Measurements from ENCODE around the gene LDAH. TPM values are rescaled to one million over a fixed set of nuclear protein-coding genes. Genes with fewer than 3 reads are reported as not detected.

Gene LDAH
- total and polyA plus RNA-seq, 2 donors (not counting 1 experiment from before 2014, with no cell fraction given), result 9.0 to 31.3 TPM

GRCh38 chr2:20657522-20658235 is 165.2 kb downstream of the LDAH start:
- H3K36me3 ChIP-seq (replicated peaks in 1 of 2; ENCODE audit: control extremely low read depth in 1 of 2, control insufficient read depth in 1 of 2, extremely low read depth in 1 of 2, insufficient read depth in 2 of 2, low read length in 1 of 2), result no peaks in the 10 kb centered on the region
- H3K9ac ChIP-seq (ENCODE audit: low read length), result no peak overlapping the region
- Mint-ChIP-seq H3K27ac (no peak overlapping the region), H3K27me3 (peaks cover 23% of the 10 kb centered on the region), H3K4me1 (peaks cover 4% of the 10 kb centered on the region), H3K4me3 (no peak overlapping the region), H3K9me3 (ENCODE audit: insufficient read depth) (no peaks in the 10 kb centered on the region)
- no peak overlapping the region for H3K27ac ChIP-seq (ENCODE audit: low read length in 2 of 2)
- no peaks in the 10 kb centered on the region for H3K9me3 ChIP-seq (ENCODE audit: control extremely low read depth in 1 of 3, control insufficient read depth in 2 of 3, insufficient read depth in 1 of 3, low read length in 2 of 3)
- no peak overlapping the region for H2AFZ ChIP-seq (ENCODE audit: insufficient read depth, low read depth, low read length, poor library complexity, severe bottlenecking)
- TF ChIP-seq EZH2 (IDR thresholded peaks at IDR 0.05; ENCODE audit: borderline replicate concordance, insufficient read depth, low read depth, low read length, poor library complexity, severe bottlenecking) (no peak), CTCF (IDR thresholded peaks at IDR 0.05) (no peak)
- DNase-seq, result no peak
- CTCF ChIA-PET, result interaction anchor here (1.1 to 1.9 kb wide), 3 partner anchors 15 to 307 kb away, joined by 6 to 8 read pairs (median 7); no protein-coding TSS in a partner anchor
- H3K4me2 ChIP-seq (replicated peaks; ENCODE audit: low read depth, low read length, poor library complexity, severe bottlenecking), result no peak overlapping the region
- no peak for ATAC-seq (ENCODE audit: low read depth)
- no peaks in the 10 kb centered on the region for H4K20me1 ChIP-seq (ENCODE audit: control insufficient read depth, insufficient read depth, low read length, poor library complexity, severe bottlenecking)
- peaks cover 0 to 24% (median 4%) of the 10 kb centered on the region in 4 experiments for H3K27me3 ChIP-seq (replicated peaks in 1 of 4; ENCODE audit: control extremely low read depth in 1 of 4, control insufficient read depth in 3 of 4, insufficient read depth in 4 of 4, low read length in 3 of 4)
- no peak overlapping the region for H3K4me3 ChIP-seq (ENCODE audit: control extremely low read depth in 1 of 5, extremely low read depth in 1 of 5, insufficient read depth in 1 of 5, low read depth in 2 of 5, low read length in 4 of 5)
- intact Hi-C loops (cut with micrococcal nuclease), result no loop called here
- H3K4me1 ChIP-seq (ENCODE audit: control insufficient read depth in 2 of 2, insufficient read depth in 2 of 2, low read length in 2 of 2), result peaks cover 0 to 6% of the 10 kb centered on the region in 2 donors
- H3K79me2 ChIP-seq (ENCODE audit: control insufficient read depth, insufficient read depth, low read length), result no peaks in the 10 kb centered on the region
- 80% methylated on average over 1 of the region's 4 CpGs for WGBS (ENCODE audit: insufficient coverage)
- POLR2A ChIA-PET, result no interaction called here

- Mint-ChIP-seq H3K27ac (no peak overlapping the region), H3K4me1 (peaks cover 8% of the 10 kb centered on the region), H3K4me3 (no peak overlapping the region), H3K9me3 (ENCODE audit: insufficient read depth) (no peaks in the 10 kb centered on the region), H3K27me3 (peaks cover 18% of the 10 kb centered on the region)
- Histone ChIP-seq H3K9ac (ENCODE audit: low read length) (no peak overlapping the region), H3K9me3 (ENCODE audit: control extremely low read depth in 1 of 3, control insufficient read depth in 2 of 3, insufficient read depth in 1 of 3, low read length in 2 of 3) (no peaks in the 10 kb centered on the region), H3K4me1 (ENCODE audit: control insufficient read depth in 2 of 2, insufficient read depth in 2 of 2, low read length in 2 of 2) (peaks cover 2 to 7% of the 10 kb centered on the region in 2 donors), H4K20me1 (ENCODE audit: control insufficient read depth, insufficient read depth, low read length, poor library complexity, severe bottlenecking) (no peaks in the 10 kb centered on the region), H3K27ac (ENCODE audit: low read length in 2 of 2) (no peak overlapping the region), H3K4me2 (replicated peaks; ENCODE audit: low read depth, low read length, poor library complexity, severe bottlenecking) (no peak overlapping the region), H3K36me3 (replicated peaks in 1 of 2; ENCODE audit: control extremely low read depth in 1 of 2, control insufficient read depth in 1 of 2, extremely low read depth in 1 of 2, insufficient read depth in 2 of 2, low read length in 1 of 2) (no peaks in the 10 kb centered on the region), H2AFZ (ENCODE audit: insufficient read depth, low read depth, low read length, poor library complexity, severe bottlenecking) (no peak overlapping the region), H3K4me3 (ENCODE audit: control extremely low read depth in 1 of 5, extremely low read depth in 1 of 5, insufficient read depth in 1 of 5, low read depth in 2 of 5, low read length in 4 of 5) (no peak overlapping the region), H3K27me3 (replicated peaks in 1 of 4; ENCODE audit: control extremely low read depth in 1 of 4, control insufficient read depth in 3 of 4, insufficient read depth in 4 of 4, low read length in 3 of 4) (peaks cover 0 to 13% (median 2%) of the 10 kb centered on the region in 4 experiments), H3K79me2 (ENCODE audit: control insufficient read depth, insufficient read depth, low read length) (no peaks in the 10 kb centered on the region)
- ATAC-seq (ENCODE audit: low read depth), result no peak
- 89% methylated on average over 7 of the region's 7 CpGs for WGBS (ENCODE audit: insufficient coverage)
- TF ChIP-seq EZH2 (IDR thresholded peaks at IDR 0.05; ENCODE audit: borderline replicate concordance, insufficient read depth, low read depth, low read length, poor library complexity, severe bottlenecking) (no peak), CTCF (IDR thresholded peaks at IDR 0.05) (no peak)
- intact Hi-C loops (cut with micrococcal nuclease), result no loop called here
- no peak for DNase-seq
- ChIA-PET POLR2A (no interaction called here), CTCF (interaction anchor here (1.0 to 9.9 kb wide), 7 partner anchors 7 to 308 kb away, joined by 3 to 139 read pairs (median 6); partner anchors contain the start of gene GDF7)
Observed at GRCh38 chr2:20656561-20656960, 166.3 kb downstream of the LDAH start.
